ENCODE data around the gene GDAP1L1.
"Not testable (repeated sequence)": the region's sequence is repeated elsewhere in the genome, so short reads cannot be mapped to it uniquely, and the experiment has no call there.

GDAP1L1 gene

DNA sequence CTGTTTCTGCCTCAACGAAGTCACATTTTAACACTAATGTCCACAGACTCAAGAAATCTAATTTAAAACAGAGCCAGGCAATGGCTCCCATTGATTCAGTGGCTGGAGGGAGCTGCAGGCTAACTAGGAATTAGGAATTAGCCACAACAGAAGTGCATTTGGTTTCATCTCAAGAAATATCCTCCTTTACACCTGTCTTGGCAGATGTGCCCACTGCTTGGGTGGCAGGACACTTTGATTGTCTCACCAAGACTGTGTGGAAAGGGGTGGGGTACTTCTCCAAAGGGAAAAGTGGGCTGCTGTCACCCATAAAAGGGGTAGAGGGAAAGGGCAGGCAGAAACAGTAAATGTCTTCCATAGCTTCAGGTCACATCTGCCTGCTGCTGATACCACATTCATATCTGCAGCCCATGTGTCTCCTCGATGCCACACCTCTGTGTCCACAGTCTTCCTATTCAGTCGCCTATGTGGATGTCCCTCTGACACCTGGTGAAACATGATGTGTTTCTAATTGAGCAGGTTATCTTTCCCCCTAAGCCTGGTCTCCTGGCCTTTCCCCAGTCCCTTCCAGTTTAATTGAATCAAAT is 25.6 kb upstream of the GDAP1L1 start:
- DNase-seq = no peak

DNA sequence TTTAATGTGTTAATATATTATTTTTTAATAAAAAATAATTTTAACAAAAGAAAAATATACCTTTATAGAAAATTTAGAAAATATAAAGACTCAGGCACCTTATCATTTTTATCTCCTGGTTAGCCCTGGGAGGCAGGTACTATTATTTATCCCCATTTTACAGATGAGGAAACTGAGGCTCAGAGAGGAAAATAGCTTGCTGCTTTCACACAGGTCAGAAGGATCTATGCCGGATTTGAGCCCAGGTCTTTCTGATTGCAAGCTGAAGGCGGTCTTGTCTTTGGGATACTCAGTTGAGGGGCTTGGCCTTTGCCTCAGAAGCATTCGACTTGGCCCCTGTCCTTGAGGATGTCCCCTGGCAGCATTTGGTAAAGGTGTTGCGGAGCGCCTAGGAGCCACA is 25.1 kb upstream of the GDAP1L1 start:
- DNase-seq = no peak

DNA sequence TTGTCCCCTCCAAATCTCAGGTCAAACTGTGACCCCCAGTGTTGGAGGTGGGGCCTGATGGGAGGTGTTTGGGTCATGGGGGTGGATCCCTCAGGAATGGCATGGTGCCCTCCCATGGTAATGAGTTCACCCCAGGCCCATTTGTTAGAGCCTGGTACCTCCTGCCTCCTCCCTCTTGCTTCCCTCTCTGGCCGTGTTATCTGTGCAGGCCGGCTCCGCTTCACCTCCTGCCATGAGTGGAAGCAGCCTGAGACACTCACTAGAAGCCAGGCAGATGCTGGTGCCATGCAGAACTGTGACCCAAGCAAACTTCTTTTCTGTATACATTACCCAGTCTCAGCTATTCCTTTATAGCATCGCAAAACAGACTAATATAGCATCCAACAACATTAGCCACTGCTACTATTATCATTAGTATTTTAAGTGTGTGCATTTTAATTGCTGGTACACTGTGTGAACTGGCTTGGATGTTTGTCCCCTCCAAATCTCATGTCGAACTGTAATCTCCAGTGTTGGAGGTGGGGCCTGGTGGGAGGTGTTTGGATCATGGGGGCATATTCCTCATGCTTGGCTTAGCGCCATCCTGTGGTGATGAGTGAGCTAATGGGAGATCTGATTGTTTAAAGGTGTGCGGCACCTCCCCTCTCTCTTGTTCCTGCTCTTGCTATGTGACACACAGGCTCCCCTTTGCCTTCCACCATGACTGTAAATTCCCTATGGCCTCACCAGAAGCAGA is 24.3 kb upstream of the GDAP1L1 start:
- DNase-seq = no peak

DNA sequence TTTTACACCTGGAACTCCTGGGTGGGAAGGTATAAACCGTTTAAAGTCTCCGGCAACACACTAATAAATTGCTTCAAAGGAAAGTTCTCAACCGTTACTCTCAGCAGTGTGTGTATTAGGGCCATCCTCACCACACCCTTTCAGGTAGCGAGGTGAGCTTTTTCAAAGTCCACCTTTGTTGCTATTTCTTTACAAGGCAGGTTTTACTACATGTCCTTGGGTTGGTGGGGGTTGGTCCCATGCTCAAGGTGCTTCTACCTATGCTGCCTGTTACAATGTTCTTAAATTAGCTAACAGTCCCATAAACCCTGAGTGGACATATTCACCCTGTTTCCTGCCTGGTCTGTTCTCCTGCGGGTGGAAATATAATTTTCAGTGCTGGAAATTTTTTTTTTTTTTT is 23.4 kb upstream of the GDAP1L1 start:
- no peak for DNase-seq

DNA sequence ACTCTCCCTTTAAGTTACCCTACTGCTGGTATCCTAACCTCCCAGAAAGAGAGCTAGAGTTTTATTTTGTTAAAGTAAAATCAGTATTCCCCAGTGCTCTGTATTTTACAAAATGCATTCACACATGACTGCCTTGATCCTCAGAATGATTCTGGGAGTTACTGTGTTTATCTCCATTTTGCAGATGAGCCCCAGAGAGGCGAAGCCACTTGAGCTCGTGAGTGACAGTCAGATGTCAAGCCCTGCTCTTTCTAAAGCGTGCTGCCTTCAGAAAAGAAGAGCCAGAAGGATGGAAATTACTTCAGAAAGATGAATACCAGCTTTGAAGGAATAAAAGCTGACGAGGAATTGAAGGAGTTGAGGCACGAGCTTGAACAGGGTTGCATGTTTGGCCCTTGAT is 22.5 kb upstream of the GDAP1L1 start:
- DNase-seq = no peak

DNA sequence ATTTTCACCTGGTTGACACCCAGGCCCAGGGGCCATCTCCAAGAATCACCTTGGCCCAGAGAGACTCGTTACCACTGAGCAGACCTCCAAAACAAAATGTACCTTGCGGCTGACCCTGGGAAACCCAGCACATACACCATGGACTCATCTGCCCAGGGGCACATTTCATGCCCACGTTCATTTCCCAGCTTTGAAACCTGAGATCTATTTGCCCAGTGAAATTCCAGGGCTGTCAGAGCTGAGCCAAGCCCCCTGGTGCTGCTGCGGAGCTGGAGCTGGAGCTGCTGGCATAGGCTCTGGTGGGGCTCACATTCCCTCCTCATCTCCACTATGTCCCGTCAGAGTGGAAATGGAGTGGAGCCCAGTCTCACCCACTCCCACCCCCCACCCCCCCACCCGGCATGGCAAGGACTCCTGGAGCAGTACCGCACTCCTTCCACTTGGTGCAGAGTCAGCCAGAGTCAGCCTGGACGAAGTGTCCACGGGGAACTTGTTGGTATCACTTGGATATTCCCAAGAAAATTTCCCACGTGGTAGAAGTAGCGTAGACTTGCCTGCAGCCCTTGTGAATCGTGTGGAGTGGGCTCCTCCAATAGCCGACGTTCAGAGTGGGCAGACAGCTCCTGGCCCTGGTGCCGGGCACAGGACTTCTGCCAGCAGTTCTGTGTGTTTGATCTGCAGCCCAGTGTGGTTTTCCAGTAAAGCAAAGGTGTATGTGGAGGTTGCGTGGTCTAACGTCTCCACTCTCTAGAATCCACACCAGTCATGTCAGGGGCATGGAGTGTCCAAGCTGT is 18.4 kb upstream of the GDAP1L1 start:
- no peak for DNase-seq

DNA sequence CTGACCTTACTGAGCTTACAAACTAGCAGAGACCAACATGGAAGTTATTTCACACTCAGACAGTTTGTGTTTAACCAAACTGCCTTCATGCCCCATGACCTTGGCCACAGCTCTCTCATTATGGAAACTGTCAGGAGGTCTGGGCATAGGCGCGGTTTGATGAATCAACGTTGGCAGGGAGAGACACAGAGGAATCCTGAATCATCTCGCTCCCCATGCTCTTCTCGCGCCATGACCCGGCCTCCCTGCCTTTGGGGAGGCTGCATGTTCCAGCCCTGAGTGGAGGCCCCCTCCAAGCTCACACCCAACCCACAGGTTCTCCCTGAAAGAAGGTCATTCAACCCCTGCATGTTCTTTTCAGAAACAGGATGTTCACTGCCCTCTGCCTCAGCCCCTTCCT is 15.9 kb upstream of the GDAP1L1 start:
- DNase-seq = no peak

DNA sequence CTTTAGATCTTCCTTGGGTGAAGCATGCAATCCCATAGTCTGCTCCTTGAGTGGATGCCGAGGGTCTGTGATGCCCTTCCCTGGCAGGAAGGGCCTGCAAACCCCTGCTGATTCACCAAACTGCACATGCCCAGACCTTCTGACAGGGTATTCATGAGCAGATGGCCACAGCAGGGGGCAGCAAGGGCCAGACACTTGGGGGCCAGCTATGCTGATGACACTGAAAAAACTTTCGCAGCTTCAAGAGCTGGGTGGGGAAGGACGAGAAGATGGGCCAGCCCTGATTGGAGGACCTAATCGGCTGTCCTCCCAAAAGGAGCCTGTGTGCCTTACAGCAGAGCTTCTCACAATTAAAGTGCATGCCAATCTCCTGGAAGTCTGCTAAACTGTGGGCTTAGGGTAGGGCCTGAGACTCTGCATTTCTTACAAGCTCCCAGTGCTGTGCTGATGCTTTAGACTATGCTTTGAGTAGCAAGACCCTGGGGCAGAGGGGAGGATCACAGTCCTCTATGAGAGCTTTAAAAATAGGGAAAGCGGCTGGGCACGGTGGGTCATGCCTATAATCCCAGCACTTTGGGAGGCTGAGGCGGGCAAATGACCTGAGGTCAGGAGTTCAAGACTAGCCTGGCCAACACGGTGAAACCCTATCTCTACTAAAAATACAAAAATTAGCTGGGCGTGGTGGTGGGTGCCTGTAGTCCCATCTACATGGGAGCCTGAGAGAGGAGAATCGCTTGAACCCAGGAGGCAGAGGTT is 15.2 kb upstream of the GDAP1L1 start:
- DNase-seq = no peak

DNA sequence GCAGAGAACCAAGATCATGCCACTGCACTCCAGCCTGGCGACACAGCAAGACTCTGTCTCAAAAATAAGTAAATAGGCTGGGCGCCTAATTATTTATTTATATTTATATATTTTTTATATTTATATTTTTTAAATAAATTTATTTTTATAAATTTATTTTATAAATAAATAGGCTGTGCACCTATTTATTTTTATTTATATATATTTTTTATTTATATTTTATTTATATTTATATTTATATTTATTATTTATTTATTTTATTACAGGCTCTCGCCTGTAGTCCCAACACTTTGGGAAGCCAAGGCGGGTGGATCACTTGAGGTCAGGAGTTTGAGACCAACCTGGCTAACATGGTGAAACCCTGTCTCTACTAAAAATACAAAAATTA is 14.6 kb upstream of the GDAP1L1 start:
- DNase-seq = not testable (repeated sequence)

DNA sequence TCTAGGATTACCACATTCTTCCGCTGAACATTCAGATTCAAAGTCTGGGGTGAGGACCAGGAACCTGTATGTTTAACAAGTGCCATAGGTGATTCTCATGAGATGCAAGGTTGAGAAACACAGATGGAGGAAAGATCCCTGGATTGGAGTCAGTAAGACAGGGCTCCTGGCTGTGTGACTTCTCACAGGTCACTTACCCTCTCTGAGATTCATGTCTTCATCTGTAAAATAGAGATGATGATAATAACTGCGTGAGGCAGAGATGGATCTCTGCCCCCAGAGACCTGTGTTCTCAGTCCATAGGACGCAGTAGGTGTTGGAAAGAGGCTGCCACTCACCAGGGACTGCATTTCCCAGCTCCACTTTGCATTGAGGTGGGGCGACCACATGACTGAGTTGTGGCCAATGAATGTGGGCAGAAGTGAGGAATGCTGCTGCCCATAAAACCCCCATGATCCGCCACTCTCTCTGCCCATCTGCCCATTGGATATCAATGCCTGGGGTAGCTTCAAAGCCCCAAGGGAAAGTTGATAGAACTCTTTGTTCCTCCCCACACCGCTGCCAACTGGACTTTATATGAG is 13.6 kb upstream of the GDAP1L1 start:
- DNase-seq = no peak

DNA sequence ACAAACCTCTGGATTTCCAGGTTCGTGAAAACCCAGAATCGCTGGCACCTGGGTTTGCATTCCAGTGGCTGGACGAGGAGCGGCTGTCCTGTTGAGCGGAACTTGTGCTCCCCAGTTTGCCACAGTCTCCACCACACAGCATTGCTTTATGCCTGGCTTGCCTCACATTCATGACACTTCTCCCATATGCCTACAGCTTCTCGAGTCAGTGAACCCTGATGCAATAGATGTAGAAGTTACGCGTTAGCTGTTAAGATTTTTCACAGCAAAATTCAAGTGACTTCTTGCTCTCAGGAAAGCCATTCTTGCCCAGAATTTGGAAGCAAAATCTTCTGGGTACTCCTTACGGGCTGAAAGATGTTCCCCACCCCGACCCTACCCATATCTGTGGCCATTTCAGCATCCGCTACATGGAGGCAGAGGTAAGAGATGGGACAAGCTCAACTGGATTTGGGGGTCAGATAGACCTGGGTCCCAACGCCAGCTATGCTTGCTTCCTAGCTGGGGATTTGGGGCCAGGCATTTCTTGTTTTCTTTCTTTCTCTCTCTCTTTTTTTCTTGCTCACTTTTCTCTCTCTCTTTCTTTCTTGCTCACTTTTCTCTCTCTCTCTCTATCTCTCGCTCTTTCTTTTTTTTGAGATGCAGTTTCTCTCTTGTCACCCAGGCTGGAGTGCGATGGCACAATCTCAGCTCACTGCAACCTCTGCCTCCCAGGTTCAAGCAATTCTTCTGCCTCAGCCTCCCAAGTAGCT is 12.4 kb upstream of the GDAP1L1 start:
- DNase-seq = no peak

DNA sequence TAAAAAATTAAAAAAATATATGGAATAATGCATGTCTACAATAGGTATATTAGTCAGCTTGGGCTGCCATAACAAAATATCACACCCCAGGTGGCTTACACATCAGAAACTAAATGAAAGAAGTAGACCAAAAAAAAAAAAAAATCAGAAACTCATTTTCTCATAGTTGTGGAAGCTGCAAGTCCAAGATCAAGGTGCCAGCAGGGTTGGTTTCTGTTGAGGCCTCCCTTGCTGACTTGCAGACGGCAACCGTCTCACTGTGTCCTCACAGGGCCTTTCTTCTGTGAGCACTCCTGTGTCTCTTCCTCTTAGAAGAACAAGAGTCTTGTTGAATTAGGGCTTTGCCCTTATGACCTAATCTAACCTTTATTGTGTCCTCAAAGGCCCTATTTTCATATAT is 11.4 kb upstream of the GDAP1L1 start:
- no peak for DNase-seq

DNA sequence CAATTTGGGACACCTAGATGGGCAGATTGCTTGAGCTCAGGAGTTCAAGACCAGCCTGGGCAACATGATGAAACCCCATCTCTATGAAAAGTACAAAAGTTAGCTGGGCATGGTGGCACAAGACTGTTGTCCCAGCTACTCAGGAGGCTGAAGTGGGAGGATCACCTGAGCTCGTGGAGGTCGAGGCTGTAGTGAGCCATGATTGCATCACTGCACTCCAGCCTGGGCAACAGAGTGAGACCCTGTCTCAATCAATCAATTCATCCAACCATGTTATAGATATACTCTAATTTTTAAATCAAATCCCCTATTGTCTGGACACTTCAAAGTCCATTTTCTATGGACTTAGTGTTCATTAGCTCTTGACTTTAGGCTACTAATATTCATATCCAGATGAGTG is 10.3 kb upstream of the GDAP1L1 start:
- DNase-seq = not testable (repeated sequence)

DNA sequence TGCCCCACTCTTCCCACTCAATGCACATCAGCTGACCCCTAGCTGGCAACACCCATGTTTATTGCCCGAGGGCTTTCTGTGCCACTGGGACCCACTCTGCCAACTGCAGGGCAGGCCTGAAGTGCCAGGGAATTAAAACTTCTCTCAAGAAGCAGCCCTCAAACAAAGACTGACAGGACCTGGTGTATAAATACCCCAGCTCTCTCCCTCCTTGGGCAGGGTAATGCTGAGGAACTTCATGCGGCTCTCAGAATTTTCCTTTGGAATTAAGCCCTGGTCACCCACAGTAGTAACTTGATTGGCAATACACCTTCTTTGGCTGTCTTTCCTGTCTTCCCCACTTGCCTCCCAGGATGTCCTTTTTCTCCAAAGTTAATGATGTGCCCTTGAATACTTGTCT is 5.3 kb upstream of the GDAP1L1 start:
- DNase-seq = no peak

DNA sequence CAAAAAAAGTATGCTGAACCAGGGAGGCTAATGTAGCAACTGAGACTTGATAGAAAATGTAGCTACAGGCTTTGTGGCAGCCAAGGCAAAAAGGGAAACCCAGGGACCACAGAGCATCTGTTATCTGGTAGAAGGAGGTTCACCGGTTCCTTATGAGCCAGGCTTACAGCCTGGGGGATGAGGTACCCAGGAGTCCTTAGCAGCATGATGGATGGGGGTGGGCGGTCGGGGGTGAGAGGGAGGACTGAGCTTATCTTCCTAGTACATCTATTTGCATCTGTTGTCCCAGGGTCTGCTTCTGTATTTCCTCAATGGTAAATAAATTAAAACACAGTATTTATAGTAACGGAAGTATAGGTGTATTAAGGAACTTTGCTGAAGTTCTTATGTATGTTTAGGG is 1.1 kb upstream of the GDAP1L1 start:
- DNase-seq = no peak

DNA sequence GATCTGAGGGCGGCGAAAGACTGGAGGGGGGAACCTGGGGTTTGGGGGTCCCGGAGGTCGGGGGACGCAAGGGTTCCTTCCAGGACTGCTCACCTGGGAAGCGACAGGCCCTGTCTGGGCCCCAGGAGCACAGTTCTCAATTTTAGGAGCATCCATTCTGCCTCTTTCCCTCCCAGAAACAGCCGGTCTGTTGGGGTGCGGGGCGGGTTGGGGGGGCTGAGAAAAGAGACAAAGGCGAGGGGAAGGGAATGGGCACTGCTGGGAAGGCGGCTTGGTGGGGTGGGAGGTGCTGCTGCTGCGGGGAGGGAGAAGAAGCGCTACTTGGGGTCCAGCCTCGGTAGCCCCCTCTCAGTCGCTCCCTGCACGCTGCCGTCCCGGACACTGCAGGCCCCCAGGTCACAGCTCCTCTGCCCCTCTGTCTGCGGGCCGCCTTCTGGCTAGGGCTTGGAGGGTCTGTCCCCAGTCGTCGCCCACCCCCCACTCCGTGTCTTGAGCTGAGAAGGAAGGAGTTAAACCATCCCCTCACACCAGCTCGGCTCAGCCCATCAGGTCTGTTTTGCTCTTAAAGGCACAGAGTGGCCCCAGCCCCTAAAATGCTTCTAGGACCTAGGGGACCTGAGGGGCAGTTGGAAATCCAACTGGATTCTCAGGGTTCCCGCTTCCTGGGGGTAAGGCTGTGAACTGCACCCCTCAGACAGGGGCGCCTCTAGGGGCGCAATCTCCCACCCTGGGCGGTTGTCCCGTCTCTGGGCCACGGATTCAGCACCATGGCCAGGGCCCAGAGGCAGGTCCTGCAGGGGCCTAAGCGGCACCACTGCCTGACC is 690 bp downstream of the GDAP1L1 start:
- DNase-seq = peak; percentile 2

DNA sequence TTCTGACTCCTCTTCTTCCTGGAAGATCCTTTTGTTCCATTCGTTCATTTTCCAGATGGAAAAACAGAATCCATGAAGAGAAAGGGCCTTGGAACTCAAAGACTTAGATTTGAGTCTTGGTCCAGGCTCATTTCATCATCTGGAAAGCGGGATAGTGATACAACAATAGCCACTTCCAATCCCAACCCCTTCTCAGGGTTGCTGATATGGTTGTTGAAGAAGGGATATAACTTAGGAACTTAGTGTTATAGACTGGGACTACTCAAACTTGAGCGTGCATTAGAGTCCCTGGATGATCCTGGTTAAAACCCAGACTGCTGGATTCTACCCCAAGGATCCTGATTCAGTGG is 1.3 kb downstream of the GDAP1L1 start:
- no peak for DNase-seq

DNA sequence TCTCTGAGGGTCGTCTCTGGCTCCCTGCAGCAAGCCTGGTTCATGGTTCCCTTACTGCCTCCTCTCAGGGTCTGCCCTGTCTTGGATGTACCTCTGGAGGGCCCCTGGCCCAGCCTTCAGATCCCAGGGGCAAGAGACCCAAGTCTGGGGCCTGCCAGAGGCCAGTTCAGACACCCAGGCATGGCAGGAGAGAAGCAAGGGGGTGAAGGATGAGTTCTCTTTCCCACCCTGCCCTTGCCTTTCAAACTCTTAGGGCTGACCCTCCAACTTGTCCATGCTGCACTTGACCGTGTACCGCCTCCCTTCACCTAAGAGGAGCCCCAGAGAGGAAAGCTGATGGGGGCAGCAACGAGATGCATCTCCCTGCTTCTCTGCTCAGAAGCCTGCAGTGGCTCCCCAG is 4.2 kb downstream of the GDAP1L1 start:
- no peak for DNase-seq

DNA sequence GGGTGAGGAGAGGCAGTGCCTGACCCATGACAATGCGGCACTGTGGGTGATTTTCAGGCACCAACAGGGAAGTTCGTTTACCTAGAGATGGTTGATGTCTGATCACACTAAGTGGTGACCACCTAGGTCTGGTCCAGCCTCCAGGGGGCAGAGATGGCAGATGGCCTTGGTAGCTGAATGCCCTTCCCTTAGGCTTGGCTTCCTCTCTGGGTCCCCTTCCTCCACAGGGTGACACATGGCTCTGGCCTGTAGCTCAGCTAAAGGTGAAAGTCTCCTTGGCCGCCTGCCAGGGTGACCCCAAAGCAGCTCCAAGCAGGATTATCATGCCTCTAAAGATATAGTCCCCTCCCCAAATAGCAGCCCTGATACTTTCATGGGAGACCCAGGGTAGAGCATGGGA is 6.4 kb downstream of the GDAP1L1 start:
- DNase-seq = no peak

DNA sequence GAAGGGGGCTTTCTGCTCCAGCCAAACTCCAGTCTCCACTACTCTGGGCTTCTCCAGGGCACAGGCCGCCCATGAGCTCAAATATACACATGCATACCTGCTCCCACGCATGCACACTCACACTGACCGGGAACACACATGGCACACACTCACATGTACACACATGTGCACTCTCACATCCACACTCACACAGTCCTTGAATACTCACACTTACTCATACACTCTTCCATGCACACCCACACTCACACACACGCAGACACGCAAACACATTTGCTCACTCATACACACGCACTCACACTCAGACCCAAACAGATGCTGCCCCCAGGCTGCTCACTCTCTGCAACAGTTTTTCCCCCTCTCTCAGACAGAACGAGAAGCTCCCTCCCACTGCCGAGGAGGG is 7.0 kb downstream of the GDAP1L1 start:
- DNase-seq = no peak

DNA sequence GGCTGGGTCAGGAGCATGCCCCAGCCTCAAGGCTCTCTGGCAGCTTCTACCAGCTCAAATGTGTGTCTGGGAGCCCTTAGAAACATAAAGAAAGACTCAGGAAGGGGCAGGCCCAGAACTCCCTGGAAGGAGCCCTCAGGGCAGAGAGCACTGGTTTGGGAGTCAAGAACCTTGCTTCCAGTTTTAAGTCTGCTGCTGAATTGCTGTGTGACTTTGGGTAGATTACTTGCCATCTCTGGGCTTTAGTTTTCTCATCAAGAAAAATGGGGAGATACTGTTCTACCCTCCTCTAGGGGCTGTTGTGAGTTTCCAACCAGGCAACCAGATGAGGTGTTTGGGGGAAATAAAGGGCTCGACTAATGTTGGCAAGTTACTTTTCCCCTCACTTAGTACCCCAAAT is 8.8 kb downstream of the GDAP1L1 start:
- DNase-seq = no peak

DNA sequence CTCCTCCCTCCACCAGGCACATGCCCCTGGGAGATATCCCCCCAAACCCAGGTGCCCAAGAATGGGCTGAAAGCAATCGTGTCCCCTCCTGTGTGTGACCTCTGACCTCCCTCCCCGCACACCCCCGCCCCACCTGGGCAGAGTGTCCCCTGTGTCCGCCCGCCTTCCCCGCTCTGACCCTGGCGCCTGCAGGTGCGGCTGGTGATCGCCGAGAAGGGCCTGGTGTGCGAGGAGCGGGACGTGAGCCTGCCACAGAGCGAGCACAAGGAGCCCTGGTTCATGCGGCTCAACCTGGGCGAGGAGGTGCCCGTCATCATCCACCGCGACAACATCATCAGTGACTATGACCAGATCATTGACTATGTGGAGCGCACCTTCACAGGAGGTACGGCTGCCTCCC is 9.9 kb downstream of the GDAP1L1 start:
- DNase-seq = no peak

Measured in CD4-positive, alpha-beta T cell treated with Interleukin-21 for 1 hour (primary cell).